Esophagus squamous epithelium (tissue), 5 donors: ENCODE measurements around the gene OPCML. TPM values are rescaled to one million over a fixed set of nuclear protein-coding genes. Genes with fewer than 3 reads are reported as not detected.

ENCODE experiments used
- DNase-seq: peaks from one replicate; lab custom pipeline; 2025; lab: John Stamatoyannopoulos, UW
- H3K27ac ChIP-seq, 4 donors: fragments of 200-600 bp; sonication (generic); one replicate each; pipeline ENCODE4 v1.5.1; 2016 to 2019; ENCODE audit warnings: mild to moderate bottlenecking in 1 of 4
- H3K27me3 ChIP-seq, 4 donors: fragments of 200-600 bp; sonication (generic); 1 replicate in 3 of 4; 2 replicates in 1 of 4; pipeline versions ENCODE4 v1.5.1 to v1.6.0; 2017 to 2021; ENCODE audit warnings: antibody characterized with exemption in 1 of 4
- H3K36me3 ChIP-seq, 3 donors: fragments of 200-600 bp; sonication (generic); one replicate each; pipeline ENCODE4 v1.5.1; 2016 to 2019
- H3K4me1 ChIP-seq, 3 donors: fragments of 200-600 bp; sonication (generic); one replicate each; pipeline ENCODE4 v1.5.1; 2017 to 2019
- H3K4me3 ChIP-seq, 4 donors: fragments of 200-600 bp; sonication (generic); 1 replicate in 3 of 4; 2 replicates in 1 of 4; pipeline ENCODE4 v1.5.1; 2016 to 2019; ENCODE audit warnings: mild to moderate bottlenecking in 2 of 4, moderate library complexity in 1 of 4
- H3K9me3 ChIP-seq, 3 donors: fragments of 200-600 bp; sonication (generic); one replicate each; pipeline ENCODE4 v1.5.1; 2016 to 2019
- POLR2A ChIP-seq, 4 donors: fragments of 450-650 bp; IDR thresholded peaks; one replicate each; pipeline ENCODE4 v1.6.1; 2017; ENCODE audit warnings: antibody characterized with exemption in 4 of 4, mild to moderate bottlenecking in 4 of 4, moderate library complexity in 3 of 4
- WGBS, 2 donors: methylation state at CpG; one replicate each; pipeline ENCODE4 v1.1.5; 2018; 5-methylcytosine and 5-hydroxymethylcytosine counted together
- intact Hi-C: fragments of 100-400 bp; cut with DNase I; formaldehyde crosslinking; loops from one replicate; pipeline ENCODE4 v1.15.0; 2022
- total RNA-seq, 4 donors: library from RNA; depleted of rRNA; stranded (reverse); fragments of >200 nt; gene quantifications; one replicate each; pipeline ENCODE4 v1.1.0, GENCODE V29; 2016
- TF ChIP-seq, protein P1 (sequence below), 6 experiments: fragments of 450-650 bp in 4 of 6; fragments of 200-600 bp in 2 of 6; sonication (generic) in 2 of 6; IDR thresholded peaks; one replicate each; pipeline ENCODE4 v1.5.1; 2016 to 2019; ENCODE audit warnings: antibody characterized with exemption in 6 of 6, mild to moderate bottlenecking in 4 of 6, moderate library complexity in 4 of 6
- donor health status: DM: yes; HTN: yes; CAD: no.

OPCML gene
- total RNA-seq, 4 donors from 2014 or later = under 0.01 TPM; not detected in 3

DNA sequence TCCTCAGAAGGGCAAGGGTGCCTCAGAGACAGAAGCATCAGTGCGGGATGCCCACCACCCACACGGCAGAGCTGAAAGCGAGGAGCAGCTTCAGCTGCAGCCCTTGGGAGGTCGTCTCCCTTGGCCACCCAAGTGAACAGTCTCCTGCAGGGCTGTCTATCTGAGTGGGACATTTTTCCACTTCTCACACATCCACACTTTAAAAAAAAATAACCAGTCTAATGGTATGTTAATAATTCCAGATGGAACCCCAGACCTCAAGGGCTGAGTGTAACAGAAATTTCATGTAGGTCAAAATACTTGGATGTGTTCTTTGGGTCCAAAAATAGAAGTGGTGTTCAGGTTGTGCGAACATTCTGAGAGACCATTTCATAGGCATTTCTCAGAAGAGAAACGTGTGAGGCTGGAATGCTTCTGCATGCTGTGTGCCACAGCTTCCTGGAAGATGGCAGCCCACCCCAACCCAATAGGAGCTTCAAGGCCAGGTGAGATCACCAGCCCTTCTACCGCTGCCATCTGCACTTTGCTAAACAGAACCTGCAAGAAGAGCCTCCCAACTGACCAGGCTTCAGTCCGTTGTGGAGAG, 623.2 kb downstream of the OPCML start:
- Histone ChIP-seq H3K27me3 (no peaks in the 10 kb centered on the region), H3K9me3 (no peaks in the 10 kb centered on the region), H3K36me3 (no peaks in the 10 kb centered on the region), H3K4me3 (no peak overlapping the region), H3K27ac (no peak overlapping the region), H3K4me1 (peaks cover 0 to 7% (median 3%) of the 10 kb centered on the region in 3 donors)
- TF ChIP-seq, protein P1, sequence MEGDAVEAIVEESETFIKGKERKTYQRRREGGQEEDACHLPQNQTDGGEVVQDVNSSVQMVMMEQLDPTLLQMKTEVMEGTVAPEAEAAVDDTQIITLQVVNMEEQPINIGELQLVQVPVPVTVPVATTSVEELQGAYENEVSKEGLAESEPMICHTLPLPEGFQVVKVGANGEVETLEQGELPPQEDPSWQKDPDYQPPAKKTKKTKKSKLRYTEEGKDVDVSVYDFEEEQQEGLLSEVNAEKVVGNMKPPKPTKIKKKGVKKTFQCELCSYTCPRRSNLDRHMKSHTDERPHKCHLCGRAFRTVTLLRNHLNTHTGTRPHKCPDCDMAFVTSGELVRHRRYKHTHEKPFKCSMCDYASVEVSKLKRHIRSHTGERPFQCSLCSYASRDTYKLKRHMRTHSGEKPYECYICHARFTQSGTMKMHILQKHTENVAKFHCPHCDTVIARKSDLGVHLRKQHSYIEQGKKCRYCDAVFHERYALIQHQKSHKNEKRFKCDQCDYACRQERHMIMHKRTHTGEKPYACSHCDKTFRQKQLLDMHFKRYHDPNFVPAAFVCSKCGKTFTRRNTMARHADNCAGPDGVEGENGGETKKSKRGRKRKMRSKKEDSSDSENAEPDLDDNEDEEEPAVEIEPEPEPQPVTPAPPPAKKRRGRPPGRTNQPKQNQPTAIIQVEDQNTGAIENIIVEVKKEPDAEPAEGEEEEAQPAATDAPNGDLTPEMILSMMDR (IDR thresholded peaks at IDR 0.05) = no peak
- no peak for TF ChIP-seq POLR2A (IDR thresholded peaks at IDR 0.05)
- intact Hi-C loops = no loop called here
- WGBS, 2 donors = 93 to 96% methylated on average over 3 to 6 of the region's 8 CpGs
- DNase-seq = no peak

- H3K4me1 ChIP-seq = peaks cover 0 to 7% (median 3%) of the 10 kb centered on the region in 3 donors
- no peaks in the 10 kb centered on the region for H3K27me3 ChIP-seq
- no peak overlapping the region for H3K4me3 ChIP-seq
- 95 to 96% methylated on average over 4 of the region's 4 CpGs for WGBS, 2 donors
- TF ChIP-seq POLR2A (IDR thresholded peaks at IDR 0.05) = no peak
- TF ChIP-seq, protein P1 (IDR thresholded peaks at IDR 0.05) = no peak
- no peaks in the 10 kb centered on the region for H3K36me3 ChIP-seq
- no peaks in the 10 kb centered on the region for H3K9me3 ChIP-seq
- no peak for DNase-seq
- intact Hi-C loops = no loop called here
- no peak overlapping the region for H3K27ac ChIP-seq
Observed at GRCh38 chr11:132908414-132908810, 623.9 kb downstream of the OPCML start.

DNA sequence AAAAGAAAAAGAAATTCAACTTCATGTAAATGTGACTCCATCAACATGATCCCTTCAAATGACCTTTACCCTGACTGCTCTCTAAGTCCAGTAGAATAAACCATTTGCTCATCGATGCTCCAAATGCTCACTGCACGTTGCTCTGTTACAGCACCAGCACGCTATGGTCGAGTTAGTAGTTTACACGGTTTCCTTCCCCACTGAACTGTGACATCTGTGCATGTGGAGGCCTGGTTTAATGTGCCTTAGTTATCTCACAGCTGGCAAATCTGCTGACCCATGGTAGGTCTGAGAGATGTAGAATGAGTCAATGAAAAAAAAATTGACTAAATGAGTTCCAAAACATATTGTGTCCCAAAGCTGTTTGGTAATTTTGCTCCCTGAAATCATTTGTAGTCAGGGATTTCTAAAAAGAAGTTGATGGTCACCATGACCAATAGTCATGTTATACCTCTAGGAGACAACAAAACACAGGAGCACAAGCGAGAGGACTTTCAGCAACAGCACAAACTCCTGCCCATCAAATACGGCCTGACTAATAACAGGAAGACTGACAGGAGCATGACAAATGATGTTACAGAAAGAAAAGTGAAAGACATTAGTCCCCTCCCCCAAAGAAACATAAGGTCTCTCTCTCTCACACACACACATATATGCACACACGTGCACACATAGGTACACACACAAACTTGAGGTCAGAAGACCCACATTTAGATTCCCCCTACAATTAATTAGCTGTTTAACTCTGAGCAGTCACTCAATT, 624.5 kb downstream of the OPCML start:
- intact Hi-C loops = no loop called here
- H3K27me3 ChIP-seq = no peaks in the 10 kb centered on the region
- no peaks in the 10 kb centered on the region for H3K36me3 ChIP-seq
- no peak overlapping the region for H3K4me3 ChIP-seq
- 78 to 80% methylated on average over 8 of the region's 8 CpGs for WGBS, 2 donors
- TF ChIP-seq, protein P1 (IDR thresholded peaks at IDR 0.05) = no peak
- TF ChIP-seq POLR2A (IDR thresholded peaks at IDR 0.05) = no peak
- H3K27ac ChIP-seq = no peak overlapping the region
- no peak for DNase-seq
- peaks cover 0 to 7% (median 3%) of the 10 kb centered on the region in 3 donors for H3K4me1 ChIP-seq
- H3K9me3 ChIP-seq = no peaks in the 10 kb centered on the region

DNA sequence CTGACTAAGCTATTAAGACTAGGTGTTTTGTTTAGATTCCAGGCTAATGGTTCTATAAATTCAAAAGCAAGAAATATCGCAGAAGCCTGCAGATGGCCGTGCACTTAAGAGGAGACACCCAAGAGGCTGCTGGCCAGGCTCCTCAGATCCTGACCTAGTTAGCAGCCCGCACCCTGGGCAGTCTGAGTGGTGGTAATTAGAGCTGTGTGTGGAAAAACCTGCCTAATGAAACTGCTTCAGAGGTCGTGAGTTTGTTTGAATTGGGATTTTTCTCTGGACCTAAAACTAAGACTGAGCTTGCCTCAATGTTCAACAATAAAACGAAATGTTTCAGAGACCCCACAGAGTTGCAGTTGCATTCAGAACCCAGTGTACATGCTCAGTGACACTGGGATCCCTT, 627.7 kb downstream of the OPCML start:
- H3K9me3 ChIP-seq = no peaks in the 10 kb centered on the region
- no peaks in the 10 kb centered on the region for H3K4me1 ChIP-seq
- no peak for TF ChIP-seq POLR2A (IDR thresholded peaks at IDR 0.05)
- TF ChIP-seq, protein P1 (IDR thresholded peaks at IDR 0.05) = no peak
- DNase-seq = no peak
- no peaks in the 10 kb centered on the region for H3K27me3 ChIP-seq
- no peak overlapping the region for H3K4me3 ChIP-seq
- H3K36me3 ChIP-seq = no peaks in the 10 kb centered on the region
- intact Hi-C loops = no loop called here
- WGBS, 2 donors = 70 to 74% methylated on average over 5 of the region's 5 CpGs
- H3K27ac ChIP-seq = no peak overlapping the region

- no peaks in the 10 kb centered on the region for H3K27me3 ChIP-seq
- 45 to 70% methylated on average over 1 of the region's 1 CpG for WGBS, 2 donors
- DNase-seq = no peak
- H3K36me3 ChIP-seq = no peaks in the 10 kb centered on the region
- H3K4me1 ChIP-seq = no peaks in the 10 kb centered on the region
- H3K27ac ChIP-seq = no peak overlapping the region
- TF ChIP-seq, protein P1 (IDR thresholded peaks at IDR 0.05) = no peak
- TF ChIP-seq POLR2A (IDR thresholded peaks at IDR 0.05) = no peak
- intact Hi-C loops = no loop called here
- no peaks in the 10 kb centered on the region for H3K9me3 ChIP-seq
- no peak overlapping the region for H3K4me3 ChIP-seq
Observed at GRCh38 chr11:132904091-132904490, 628.2 kb downstream of the OPCML start.
